Right lobe of liver (tissue), 6 donors: Measurements from ENCODE around the gene PRM2. TPM values are rescaled to one million over a fixed set of nuclear protein-coding genes. Genes with fewer than 3 reads are reported as not detected.

Source experiments
- ATAC-seq, 4 donors: fragments of 200-7000 bp; cut with Tn5 transposase; one replicate each; pipeline ENCODE4 v1.9.1; 2020; ENCODE audit warnings: mild to moderate bottlenecking in 4 of 4, moderate library complexity in 4 of 4
- DNase-seq, 3 donors: peaks; one replicate each; pipeline ENCODE4 v3.0.0-alpha.2; 2020
- H3K27ac ChIP-seq, 3 donors: fragments of 200-600 bp; one replicate each; pipeline ENCODE4 v1.8.0; 2022
- H3K27me3 ChIP-seq, 2 donors: fragments of 200-600 bp; one replicate each; pipeline ENCODE4 v1.8.0; 2022
- H3K36me3 ChIP-seq, 4 donors: fragments of 200-600 bp; sonication (generic) in 1 of 4; one replicate each; pipeline versions ENCODE4 v1.5.1 to v1.8.0; 2017 to 2022; ENCODE audit warnings: control low read depth in 1 of 4
- H3K4me1 ChIP-seq, 4 donors: fragments of 200-600 bp; sonication (generic) in 1 of 4; one replicate each; pipeline versions ENCODE4 v1.5.1 to v1.8.0; 2017 to 2022; ENCODE audit warnings: control low read depth in 1 of 4
- H3K4me3 ChIP-seq, 3 donors: fragments of 200-600 bp; one replicate each; pipeline ENCODE4 v1.8.0; 2022
- H3K9me3 ChIP-seq, 4 donors: fragments of 200-600 bp; sonication (generic) in 1 of 4; one replicate each; pipeline versions ENCODE4 v1.5.1 to v1.8.0; 2017 to 2022; ENCODE audit warnings: control low read depth in 1 of 4
- CTCF ChIP-seq, 4 donors: fragments of 200-600 bp in 3 of 4; fragments of 450-650 bp in 1 of 4; IDR thresholded peaks; one replicate each; pipeline versions ENCODE4 v1.5.1 to v1.8.0; 2016 to 2022; ENCODE audit warnings: antibody characterized with exemption in 4 of 4, mild to moderate bottlenecking in 2 of 4
- POLR2A ChIP-seq: fragments of 450-650 bp; IDR thresholded peaks from one replicate; pipeline ENCODE4 v1.6.1; 2017; ENCODE audit warnings: antibody characterized with exemption, mild to moderate bottlenecking
- WGBS: methylation state at CpG from one replicate; pipeline ENCODE4 v1.1.6; 2018; ENCODE audit warnings: low coverage, low lambda C conversion rate; ENCODE audit not compliant: insufficient coverage; ENCODE audit errors: missing lambda C conversion rate; 5-methylcytosine and 5-hydroxymethylcytosine counted together
- intact Hi-C, 2 donors: fragments of 100-400 bp; cut with DNase I; formaldehyde crosslinking; loops; one replicate each; pipeline versions ENCODE4 v1.11.2 to v1.14.1; 2022
- total RNA-seq, 6 experiments: library from RNA; depleted of rRNA in 2 of 6; stranded (reverse); fragments of >200 nt in 2 of 6; fragmentation: NEBNext Ultra II Directional in 3 of 6; extraction: Animal tissue kit (Norgen Biotek cat#: 25700) in 3 of 6; gene quantifications; one replicate each; pipeline versions ENCODE4 v1.1.0 to v1.2.4, GENCODE V29; 2016 to 2023
- donor health status: DM: no; HTN: yes; CAD: no.
- donor health status: DM: no; HTN: no; CAD: no.
- donor health status: DM: no; HTN: no; CAD: no.
- donor health status: DM: no; HTN: yes; CAD: no.
- donor health status: DM: no; HTN: yes; CAD: no.

The PRM2 gene
- total RNA-seq, 6 experiments from 2014 or later: not detected

- 16% methylated on average over 9 of the region's 105 CpGs for WGBS
- peaks cover 0 to 31% (median 9%) of the 10 kb centered on the region in 4 donors for H3K4me1 ChIP-seq
- intact Hi-C loops: loop anchor here (5.0 to 10.0 kb wide), 2 partner anchors 50 to 283 kb away; no protein-coding TSS in a partner anchor
- no peaks in the 10 kb centered on the region for H3K36me3 ChIP-seq
- no peaks in the 10 kb centered on the region for H3K27me3 ChIP-seq
- no peaks in the 10 kb centered on the region for H3K9me3 ChIP-seq
- ATAC-seq: no peak
- no peak for TF ChIP-seq POLR2A
- no peak for TF ChIP-seq CTCF (IDR thresholded peaks at IDR 0.05)
- H3K27ac ChIP-seq: peak overlapping the region; percentile 90 to 96 (median 94)
- peak; percentile 42 to 70 (median 56) for DNase-seq
- H3K4me3 ChIP-seq: peak overlapping the region; percentile 76 to 92 (median 89)
Measured at GRCh38 chr16:11254913-11255736, 21.2 kb downstream of the PRM2 start.

- H3K9me3 ChIP-seq: no peaks in the 10 kb centered on the region
- DNase-seq: no peak
- H3K4me3 ChIP-seq: peak overlapping the region; percentile 76 to 92 (median 89)
- peaks cover 0 to 23% (median 7%) of the 10 kb centered on the region in 4 donors for H3K4me1 ChIP-seq
- TF ChIP-seq CTCF (IDR thresholded peaks at IDR 0.05): no peak
- TF ChIP-seq POLR2A: no peak
- no peaks in the 10 kb centered on the region for H3K27me3 ChIP-seq
- intact Hi-C loops: loop anchor here in 1 of 2 donors (10.0 kb wide), 1 partner anchor 49 kb away; no protein-coding TSS in a partner anchor
- no peak for ATAC-seq
- peak overlapping the region in 2 of 3 donors; percentile 90 to 96 for H3K27ac ChIP-seq
- H3K36me3 ChIP-seq: no peaks in the 10 kb centered on the region
- 58% methylated on average over 6 of the region's 29 CpGs for WGBS
Measured at GRCh38 chr16:11253995-11254912, 22.0 kb downstream of the PRM2 start.

GRCh38 chr16:11253009-11253994, 23.0 kb downstream of the PRM2 start:
- Histone ChIP-seq H3K9me3 (no peaks in the 10 kb centered on the region), H3K36me3 (no peaks in the 10 kb centered on the region), H3K4me1 (peaks cover 0 to 17% (median 5%) of the 10 kb centered on the region in 4 donors), H3K27ac (peak overlapping the region in 1 of 3 donors; percentile 24), H3K27me3 (no peaks in the 10 kb centered on the region), H3K4me3 (peak overlapping the region in 2 of 3 donors; percentile 76 to 92)
- intact Hi-C loops: loop anchor here in 1 of 2 donors (10.0 kb wide), 1 partner anchor 49 kb away; no protein-coding TSS in a partner anchor
- TF ChIP-seq CTCF (IDR thresholded peaks at IDR 0.05) (no peak), POLR2A (no peak)
- WGBS: 76% methylated on average over 4 of the region's 5 CpGs
- ATAC-seq: no peak
- peak in 1 of 3 donors; percentile 30 for DNase-seq
